K562 (cell line): ENCODE data around the gene MSANTD1. TPM values are rescaled to one million over a fixed set of nuclear protein-coding genes. Genes with fewer than 3 reads are reported as not detected.

Experiments
- ATAC-seq: fragments of 200-7000 bp; cut with Tn5 transposase; 3 replicates; pipeline ENCODE4 v1.9.1; 2020; ENCODE audit warnings: moderate library complexity
- BruUV-seq: library from RNA; stranded (reverse); fragments of 400-500 nt; replicated peaks from 2 replicates; lab custom pipeline; 2021; lab: Mats Ljungman, UMichigan
- CTCF ChIA-PET: fragments of 300-600 bp; formaldehyde crosslinking; extraction: SDS; loops from one replicate; lab custom pipeline; 2021; ENCODE audit warnings: low intra/inter-chr PET ratio; lab: Yijun Ruan, JAX
- POLR2A ChIA-PET: fragments of 300-600, 350-650 bp; sonication (Branson Sonifier 250); formaldehyde crosslinking; extraction: SDS; loops from one replicate; lab custom pipeline; 2021; ENCODE audit warnings: antibody characterized with exemption, inconsistent platforms; lab: Yijun Ruan, JAX
- DNase-seq, 4 experiments: peaks; one replicate each; pipeline versions ENCODE4 v3.0.0 to v3.0.0-alpha.2; 2011 to 2018; ENCODE audit warnings: low spot score in 3 of 4, mixed read lengths in 3 of 4; ENCODE audit errors: extremely low read depth in 1 of 4
- FAIRE-seq: peaks from 2 replicates; lab custom pipeline; 2011; peaks lifted over from hg19 to GRCh38; lab: Jason Lieb, UNC
- H2AFZ ChIP-seq: 2 replicates; pipeline ENCODE4 v1.6.0; 2011; ENCODE audit warnings: low read depth, low read length, control low read depth, inconsistent platforms
- H3K27ac ChIP-seq: fragments of 200-600 bp; 3 replicates; pipeline ENCODE4 v1.8.0; 2011; ENCODE audit warnings: low read depth, mild to moderate bottlenecking, control low read depth, inconsistent platforms, low read length, moderate library complexity, mixed read lengths; ENCODE audit errors: extremely low read depth
- H3K27me3 ChIP-seq, 2 experiments: fragments of 300-600 bp in 1 of 2; 2 replicates in 1 of 2; 3 replicates in 1 of 2; pipeline versions ENCODE4 v1.6.0 to v1.8.0; 2011; ENCODE audit warnings: inconsistent platforms in 2 of 2, low read length in 2 of 2, mild to moderate bottlenecking in 1 of 2, mixed read lengths in 1 of 2, moderate library complexity in 1 of 2; ENCODE audit not compliant: control insufficient read depth in 2 of 2, insufficient read depth in 2 of 2
- H3K36me3 ChIP-seq: fragments of 300-600 bp; 3 replicates; pipeline ENCODE4 v1.8.0; 2011; ENCODE audit warnings: mild to moderate bottlenecking, low read length, inconsistent platforms; ENCODE audit not compliant: control insufficient read depth, insufficient read depth
- H3K4me1 ChIP-seq, 2 experiments: fragments of 200-600 bp in 1 of 2; replicated peaks in 1 of 2; 2 replicates in 1 of 2; 3 replicates in 1 of 2; pipeline versions ENCODE4 v1.5.1 to v1.8.0; 2011; ENCODE audit warnings: inconsistent platforms in 2 of 2, low read length in 2 of 2, mild to moderate bottlenecking in 1 of 2, mixed read lengths in 1 of 2, moderate library complexity in 1 of 2; ENCODE audit not compliant: control insufficient read depth in 2 of 2, insufficient read depth in 2 of 2
- H3K4me2 ChIP-seq: 2 replicates; pipeline ENCODE4 v1.6.1; 2011; ENCODE audit warnings: low read length, control low read depth, inconsistent platforms, mixed read lengths; ENCODE audit not compliant: insufficient read depth
- H3K4me3 ChIP-seq: fragments of 200-600 bp; sonication (generic), shearing (Covaris generic); 2 replicates; pipeline ENCODE4 v1.5.1; 2016; ENCODE audit warnings: control low read depth, inconsistent platforms
- H3K79me2 ChIP-seq: fragments of 200-600 bp; 3 replicates; pipeline ENCODE4 v1.8.0; 2011; ENCODE audit warnings: low read length, inconsistent platforms; ENCODE audit not compliant: control insufficient read depth, insufficient read depth
- H3K9ac ChIP-seq, 2 experiments: 2 replicates each; pipeline versions ENCODE4 v1.6.0 to v1.6.1; 2011; ENCODE audit warnings: low read depth in 2 of 2, low read length in 2 of 2, control low read depth in 1 of 2, inconsistent platforms in 1 of 2, mild to moderate bottlenecking in 1 of 2, mixed read lengths in 1 of 2; ENCODE audit not compliant: insufficient read depth in 1 of 2
- H3K9me1 ChIP-seq: one replicate; pipeline ENCODE4 v1.6.0; 2011; ENCODE audit warnings: inconsistent platforms, mild to moderate bottlenecking, low read length, moderate library complexity; ENCODE audit not compliant: control insufficient read depth, insufficient read depth
- H3K9me3 ChIP-seq: replicated peaks from 2 replicates; pipeline ENCODE4 v1.5.1; 2011; ENCODE audit warnings: low read depth, low read length, inconsistent platforms; ENCODE audit not compliant: control insufficient read depth, insufficient read depth
- H4K20me1 ChIP-seq: replicated peaks from 2 replicates; pipeline ENCODE4 v1.6.1; 2011; ENCODE audit warnings: low read length, inconsistent platforms, mixed read lengths; ENCODE audit not compliant: control insufficient read depth, insufficient read depth
- ARNT ChIP-seq, 2 experiments: fragments of 450-650 bp; IDR thresholded peaks; 2 replicates each; pipeline ENCODE4 v1.6.1; 2016; ENCODE audit warnings: mild to moderate bottlenecking in 1 of 2
- CEBPG ChIP-seq, 3 experiments: fragments of 200-800 bp in 1 of 3; sonication (Bioruptor generic) in 1 of 3; sonication (generic) in 1 of 3; formaldehyde crosslinking in 1 of 3; IDR thresholded peaks in 2 of 3; conservative IDR thresholded peaks in 1 of 3; 2 replicates each; pipeline versions ENCODE4 v1.6.1 to v1.8.0; 2016 to 2022; ENCODE audit warnings: missing compliant biosample characterization in 2 of 3, missing genetic modification characterization in 2 of 3, mild to moderate bottlenecking in 1 of 3, missing genetic modification reagents in 1 of 3
- EHMT2 ChIP-seq: fragments of 450-650 bp; IDR thresholded peaks from 2 replicates; pipeline ENCODE4 v1.6.1; 2018; ENCODE audit warnings: antibody characterized with exemption
- GTF2A2 ChIP-seq: IDR thresholded peaks from 2 replicates; pipeline ENCODE4 v1.6.1; 2016; ENCODE audit warnings: mild to moderate bottlenecking, missing genetic modification characterization, missing compliant biosample characterization
- HDAC3 ChIP-seq: fragments of 450-650 bp; IDR thresholded peaks from 2 replicates; pipeline ENCODE4 v1.6.1; 2018; ENCODE audit warnings: borderline replicate concordance, mild to moderate bottlenecking, moderate library complexity; ENCODE audit not compliant: partially characterized antibody
- HMGN3 ChIP-seq: IDR thresholded peaks from 2 replicates; pipeline ENCODE4 v1.6.1; 2011; ENCODE audit warnings: borderline replicate concordance, low read depth, mild to moderate bottlenecking, mixed read lengths, low read length; ENCODE audit not compliant: insufficient read length; ENCODE audit errors: extremely low read depth
- LARP7 ChIP-seq: fragments of 450-650 bp; IDR thresholded peaks from 2 replicates; pipeline ENCODE4 v1.6.1; 2016
- MAZ ChIP-seq, 2 experiments: fragments of 450-650 bp in 1 of 2; sonication (generic) in 1 of 2; formaldehyde crosslinking; IDR thresholded peaks in 1 of 2; conservative IDR thresholded peaks in 1 of 2; 2 replicates each; pipeline versions ENCODE4 v1.4.0 to v1.5.0; 2020; ENCODE audit warnings: mild to moderate bottlenecking in 1 of 2, missing genetic modification reagents in 1 of 2
- MYC ChIP-seq, 2 experiments: fragments of 250-450 bp in 1 of 2; sonication (Bioruptor Pico) in 1 of 2; IDR thresholded peaks; 2 replicates each; pipeline versions ENCODE4 v1.5.1 to v1.6.1; 2012 to 2021; ENCODE audit warnings: low read depth in 2 of 2, borderline replicate concordance in 1 of 2, improper control_type of control experiment in 1 of 2, low read length in 1 of 2, mild to moderate bottlenecking in 1 of 2, moderate library complexity in 1 of 2
- RNF2 ChIP-seq: sonication (generic); IDR thresholded peaks from 2 replicates; pipeline ENCODE4 v1.6.1; 2016
- YBX1 ChIP-seq: fragments of 450-650 bp; IDR thresholded peaks from 2 replicates; pipeline ENCODE4 v1.7.1; 2016; ENCODE audit warnings: mild to moderate bottlenecking
- ZBTB8A ChIP-seq: fragments of 450-650 bp; IDR thresholded peaks from 2 replicates; pipeline ENCODE4 v1.6.1; 2018; ENCODE audit warnings: mild to moderate bottlenecking, moderate library complexity; ENCODE audit not compliant: partially characterized antibody
- ZNF354B ChIP-seq: fragments of 250-450 bp; sonication (Bioruptor Pico); IDR thresholded peaks from 2 replicates; pipeline ENCODE4 v1.4.0; 2020
- WGBS: fragments of 100-300 bp; shearing (Covaris generic); methylation state at CpG from one replicate; pipeline ENCODE4 v1.1.6; 2016; ENCODE audit warnings: low coverage, mixed read lengths; ENCODE audit not compliant: insufficient coverage; ENCODE audit errors: missing lambda C conversion rate; 5-methylcytosine and 5-hydroxymethylcytosine counted together
- in situ Hi-C: fragments of 300-500 bp; cut with MboI; formaldehyde crosslinking; loops from 4 replicates; pipeline ENCODE4 v1.15.0; 2018; ENCODE audit warnings: inconsistent platforms, mixed read lengths
- intact Hi-C: fragments of 100-400 bp; cut with micrococcal nuclease; formaldehyde crosslinking; loops from 2 replicates; pipeline ENCODE4 v1.14.2; 2022
- polyA plus RNA-seq, 8 experiments: library from polyadenylated mRNA; depleted of rRNA in 4 of 8; stranded (reverse) in 5 of 8; unstranded in 3 of 8; fragments of >200 nt; fragmentation: Nextera tagmentation in 2 of 8; fragmentation: Illumina TruSeq in 1 of 8; extraction: Ambion mirVana in 2 of 8; extraction: Trizol in 1 of 8; gene quantifications; 2 replicates each; pipeline versions ENCODE4 v1.2.1 to v1.2.3, GENCODE V29; 2011 to 2014; ENCODE audit warnings: inconsistent platforms in 1 of 8, missing spikeins in 1 of 8
- total RNA-seq, 7 experiments: library from RNA; depleted of rRNA in 6 of 7; stranded (reverse); fragments of >200 nt in 6 of 7; fragmentation: Illumina TruSeq in 2 of 7; extraction: Trizol in 2 of 7; gene quantifications; 2 replicates each; pipeline versions ENCODE4 v1.2.1 to v1.2.3, GENCODE V29; 2011 to 2021; ENCODE audit warnings: low replicate concordance in 1 of 7
- TF ChIP-seq, protein P1 (sequence below), 3 experiments: IDR thresholded peaks in 2 of 3; conservative IDR thresholded peaks in 1 of 3; 2 replicates each; pipeline ENCODE4 v1.5.1; 2011 to 2012; ENCODE audit warnings: low read length in 3 of 3, mild to moderate bottlenecking in 3 of 3, control low read depth in 2 of 3, improper control_type of control experiment in 1 of 3, inconsistent platforms in 1 of 3, low read depth in 1 of 3, mixed read lengths in 1 of 3, moderate library complexity in 1 of 3; ENCODE audit not compliant: insufficient read depth in 2 of 3
- TF ChIP-seq, protein P2 (sequence below): fragments of 450-650 bp; IDR thresholded peaks from 2 replicates; pipeline ENCODE4 v1.6.1; 2016; ENCODE audit warnings: antibody characterized with exemption

MSANTD1 gene
- total and polyA plus RNA-seq, 9 of the 15 experiments (the other 6 are each of a cell fraction or from before 2014, with no cell fraction given): 0.04 to 0.09 (median 0.07) TPM; not detected in 6

DNA sequence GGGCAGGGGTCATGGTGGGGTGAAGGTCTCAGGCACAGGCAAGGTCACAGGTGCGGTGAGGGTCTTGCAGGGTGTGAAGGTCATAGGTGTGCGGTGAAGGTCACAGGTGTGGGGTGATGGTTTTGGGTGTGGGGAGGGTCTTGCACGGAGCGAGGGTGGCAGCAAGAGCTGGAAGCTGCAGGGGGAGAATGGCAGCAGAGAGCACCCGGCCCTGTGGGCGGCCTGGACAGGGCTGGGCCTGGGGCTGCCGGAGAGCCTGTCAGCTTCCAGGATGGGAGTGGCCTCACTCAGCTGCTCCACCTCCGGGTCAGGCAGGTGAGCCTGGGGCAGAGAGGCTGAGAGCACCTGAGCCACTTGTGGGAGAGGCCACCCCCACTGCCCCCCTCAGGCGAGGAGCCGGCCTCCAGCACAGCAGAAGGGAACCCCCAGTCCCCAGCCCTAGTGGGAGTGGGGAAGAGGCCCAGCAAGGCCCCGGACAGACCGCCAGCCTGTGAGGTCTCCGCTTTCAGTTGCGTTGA lies 1.5 kb downstream of the MSANTD1 start:
- in situ Hi-C loops: no loop called here
- Histone ChIP-seq H2AFZ (no peak overlapping the region), H3K9me3 (no peaks in the 10 kb centered on the region), H3K79me2 (no peaks in the 10 kb centered on the region), H3K9ac (no peak overlapping the region), H3K27ac (no peak overlapping the region), H4K20me1 (peaks cover 8% of the 10 kb centered on the region), H3K4me2 (no peak overlapping the region), H3K4me1 (peaks cover 0 to 64% of the 10 kb centered on the region in 2 experiments; a peak in 2 of 5 replicates), H3K4me3 (no peak overlapping the region), H3K27me3 (peaks cover 4 to 29% of the 10 kb centered on the region in 2 experiments; a peak in 4 of 5 replicates), H3K9me1 (no peaks in the 10 kb centered on the region), H3K36me3 (no peaks in the 10 kb centered on the region)
- ChIA-PET POLR2A (interaction anchor here (0.7 to 1.3 kb wide), 2 partner anchors 13 to 65 kb away, joined by 3 to 4 read pairs; no protein-coding TSS in a partner anchor), CTCF (no interaction called here)
- WGBS: 35% methylated on average over 8 of the region's 14 CpGs
- intact Hi-C loops: no loop called here
- ATAC-seq: 0 out of 3 replicates have a peak, but pooled peaks have one; percentile 7
- no peak for FAIRE-seq
- TF ChIP-seq LARP7 (no peak), ZNF354B (CRISPR knock-in tag) (no peak), HMGN3 (no peak), HDAC3 (no peak), CEBPG (CRISPR knock-in tag; IDR thresholded peaks at IDR 0.05) (no peak), CEBPG (tag; conservative IDR thresholded peaks at IDR 0.05 in 1 of 2, IDR thresholded peaks at IDR 0.05 in 1 of 2) (no peak), EHMT2 (no peak), GTF2A2 (tag) (no peak), RNF2 (no peak), MAZ (CRISPR knock-in tag; conservative IDR thresholded peaks at IDR 0.05 in 1 of 2, IDR thresholded peaks at IDR 0.05 in 1 of 2) (no peak), ZBTB8A (no peak), ARNT (IDR thresholded peaks at IDR 0.05) (no peak), YBX1 (no peak), MYC (IDR thresholded peaks at IDR 0.05; ENCODE audit: low read depth, low read length) (no peak), MYC (CRISPR knock-in tag; IDR thresholded peaks at IDR 0.05; ENCODE audit: borderline replicate concordance, low read depth) (no peak)
- TF ChIP-seq, protein P1, sequence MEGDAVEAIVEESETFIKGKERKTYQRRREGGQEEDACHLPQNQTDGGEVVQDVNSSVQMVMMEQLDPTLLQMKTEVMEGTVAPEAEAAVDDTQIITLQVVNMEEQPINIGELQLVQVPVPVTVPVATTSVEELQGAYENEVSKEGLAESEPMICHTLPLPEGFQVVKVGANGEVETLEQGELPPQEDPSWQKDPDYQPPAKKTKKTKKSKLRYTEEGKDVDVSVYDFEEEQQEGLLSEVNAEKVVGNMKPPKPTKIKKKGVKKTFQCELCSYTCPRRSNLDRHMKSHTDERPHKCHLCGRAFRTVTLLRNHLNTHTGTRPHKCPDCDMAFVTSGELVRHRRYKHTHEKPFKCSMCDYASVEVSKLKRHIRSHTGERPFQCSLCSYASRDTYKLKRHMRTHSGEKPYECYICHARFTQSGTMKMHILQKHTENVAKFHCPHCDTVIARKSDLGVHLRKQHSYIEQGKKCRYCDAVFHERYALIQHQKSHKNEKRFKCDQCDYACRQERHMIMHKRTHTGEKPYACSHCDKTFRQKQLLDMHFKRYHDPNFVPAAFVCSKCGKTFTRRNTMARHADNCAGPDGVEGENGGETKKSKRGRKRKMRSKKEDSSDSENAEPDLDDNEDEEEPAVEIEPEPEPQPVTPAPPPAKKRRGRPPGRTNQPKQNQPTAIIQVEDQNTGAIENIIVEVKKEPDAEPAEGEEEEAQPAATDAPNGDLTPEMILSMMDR (IDR thresholded peaks at IDR 0.05 in 2 of 3, conservative IDR thresholded peaks at IDR 0.05 in 1 of 3; ENCODE audit: insufficient read depth in 2 of 3, low read depth in 1 of 3, low read length in 3 of 3): no peak
- TF ChIP-seq, protein P2, sequence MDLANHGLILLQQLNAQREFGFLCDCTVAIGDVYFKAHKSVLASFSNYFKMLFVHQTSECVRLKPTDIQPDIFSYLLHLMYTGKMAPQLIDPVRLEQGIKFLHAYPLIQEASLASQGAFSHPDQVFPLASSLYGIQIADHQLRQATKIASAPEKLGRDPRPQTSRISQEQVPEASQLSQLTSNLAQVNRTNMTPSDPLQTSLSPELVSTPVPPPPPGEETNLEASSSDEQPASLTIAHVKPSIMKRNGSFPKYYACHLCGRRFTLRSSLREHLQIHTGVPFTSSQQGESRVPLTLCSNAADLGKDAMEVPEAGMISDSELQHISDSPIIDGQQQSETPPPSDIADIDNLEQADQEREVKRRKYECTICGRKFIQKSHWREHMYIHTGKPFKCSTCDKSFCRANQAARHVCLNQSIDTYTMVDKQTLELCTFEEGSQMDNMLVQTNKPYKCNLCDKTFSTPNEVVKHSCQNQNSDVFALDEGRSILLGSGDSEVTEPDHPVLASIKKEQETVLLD: no peak
- BruUV-seq: no TSS peak
- no peak for DNase-seq
